Activated T-cell treated with anti-CD3 and anti-CD28 coated beads, Interleukin-2, amount 50 U/mL, for 24 hours (primary cell): ENCODE results near the gene PSMB5.

ENCODE experiments used
- DNase-seq: peaks from one replicate; pipeline ENCODE4 v3.0.0-alpha.2; 2020
- H3K27ac Mint-ChIP-seq: 2 replicates; pipeline ENCODE4 v1.8.0; 2020; ENCODE audit warnings: mild to moderate bottlenecking, mixed read lengths
- H3K27me3 Mint-ChIP-seq: 2 replicates; pipeline ENCODE4 v1.8.0; 2020; ENCODE audit warnings: mixed read lengths
- H3K36me3 Mint-ChIP-seq: 2 replicates; pipeline ENCODE4 v1.8.0; 2020; ENCODE audit warnings: low read depth, mixed read lengths
- H3K4me1 Mint-ChIP-seq: 2 replicates; pipeline ENCODE4 v1.8.0; 2020; ENCODE audit warnings: low read depth, mixed read lengths
- H3K4me3 Mint-ChIP-seq: 2 replicates; pipeline ENCODE4 v1.8.0; 2020; ENCODE audit warnings: mild to moderate bottlenecking, moderate library complexity, mixed read lengths
- H3K9me3 Mint-ChIP-seq: 2 replicates; pipeline ENCODE4 v1.8.0; 2020; ENCODE audit warnings: mixed read lengths

The PSMB5 gene

DNA sequence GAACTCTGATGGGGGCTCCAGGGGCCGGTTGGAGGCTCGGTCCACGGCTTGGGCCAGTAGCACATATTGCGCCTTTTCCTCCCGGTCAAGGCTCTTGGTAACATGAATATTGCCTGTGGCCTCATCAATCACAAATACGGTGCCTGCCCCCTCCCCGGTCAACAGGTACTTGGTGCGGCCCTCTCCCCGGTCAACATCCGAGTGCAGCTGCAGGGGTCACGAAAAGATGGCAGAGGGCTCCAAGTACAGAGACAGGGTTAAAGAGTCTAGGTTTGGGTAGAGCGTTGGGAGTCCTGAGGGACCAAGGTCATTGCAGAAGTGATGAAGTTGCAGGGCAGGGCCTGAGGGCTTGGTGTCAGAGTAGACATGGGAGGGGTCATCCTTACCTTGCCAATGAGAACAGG, 20.4 kb upstream of the PSMB5 start:
- Mint-ChIP-seq H3K4me3 (no peak overlapping the region), H3K27ac (no peak overlapping the region), H3K36me3 (peaks cover 22% of the 10 kb centered on the region), H3K4me1 (peaks cover 20% of the 10 kb centered on the region), H3K9me3 (no peaks in the 10 kb centered on the region), H3K27me3 (peaks cover 4% of the 10 kb centered on the region)
- DNase-seq = no peak

DNA sequence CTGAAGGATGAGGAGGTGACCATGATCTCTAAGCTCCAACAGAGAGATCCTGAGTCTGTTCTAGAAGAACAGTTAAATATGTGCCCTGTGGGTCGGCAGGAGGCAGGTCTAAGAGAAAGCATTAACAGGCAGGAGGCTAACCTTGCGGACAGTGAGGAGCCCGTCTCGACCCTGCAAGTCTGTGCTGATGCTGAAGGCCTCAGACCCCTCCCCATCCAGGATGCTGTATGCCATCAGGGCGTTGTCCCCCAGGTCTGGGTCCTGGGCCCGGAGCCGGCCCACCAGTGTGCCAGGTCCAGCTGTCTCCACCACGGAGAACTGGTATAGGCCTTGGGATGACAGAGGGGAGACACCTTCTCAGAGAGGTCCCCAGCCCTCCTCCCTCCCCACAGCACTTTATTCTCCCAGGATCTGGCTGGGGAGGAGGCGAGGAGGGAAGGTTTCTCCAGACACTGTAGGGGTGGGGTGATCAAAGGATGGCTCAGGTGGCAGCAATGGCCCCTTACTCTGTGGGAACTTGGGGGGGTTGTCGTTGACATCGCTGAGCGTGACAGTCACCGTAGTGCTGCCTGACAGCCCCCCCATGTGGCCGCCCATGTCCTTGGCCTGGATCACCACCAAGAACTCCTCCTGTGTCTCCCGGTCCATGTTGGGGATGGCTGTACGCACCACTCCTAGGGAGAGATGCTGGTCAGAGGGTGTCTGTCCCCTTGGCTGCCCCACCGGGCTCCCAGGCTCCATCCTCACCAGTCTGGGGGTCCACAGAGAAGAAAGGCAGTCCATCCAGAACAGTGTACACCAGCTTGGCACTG, 19.5 kb upstream of the PSMB5 start:
- no peaks in the 10 kb centered on the region for H3K9me3 Mint-ChIP-seq
- peaks cover 4% of the 10 kb centered on the region for H3K27me3 Mint-ChIP-seq
- H3K4me3 Mint-ChIP-seq = no peak overlapping the region
- H3K27ac Mint-ChIP-seq = no peak overlapping the region
- peaks cover 13% of the 10 kb centered on the region for H3K36me3 Mint-ChIP-seq
- peaks cover 20% of the 10 kb centered on the region for H3K4me1 Mint-ChIP-seq
- DNase-seq = peak; percentile 56

DNA sequence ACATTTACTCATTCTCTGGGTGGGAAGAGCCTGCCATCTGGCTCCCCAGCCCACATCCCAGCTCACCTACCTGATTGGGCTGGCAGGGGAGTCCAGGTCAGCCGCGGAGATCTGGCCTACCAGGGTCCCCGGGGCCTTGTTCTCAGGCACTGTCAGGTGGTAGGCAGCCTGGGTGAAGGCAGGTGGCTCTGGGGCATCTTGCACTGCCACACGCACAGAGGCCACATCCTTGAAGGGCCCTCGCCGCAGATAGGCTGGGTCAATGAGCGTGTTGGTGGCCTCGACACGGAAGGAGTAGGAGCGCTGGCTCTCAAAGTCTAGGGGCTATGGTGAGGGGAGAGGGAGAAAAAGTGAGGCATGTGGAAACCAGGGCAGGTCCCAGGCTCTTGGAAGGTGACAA, 18.7 kb upstream of the PSMB5 start:
- Mint-ChIP-seq H3K36me3 (peaks cover 6% of the 10 kb centered on the region), H3K27ac (no peak overlapping the region), H3K9me3 (no peaks in the 10 kb centered on the region), H3K4me3 (no peak overlapping the region), H3K4me1 (peaks cover 20% of the 10 kb centered on the region), H3K27me3 (peaks cover 4% of the 10 kb centered on the region)
- no peak for DNase-seq

GRCh38 chr14:23052671-23053070, 18.0 kb upstream of the PSMB5 start:
- H3K36me3 Mint-ChIP-seq = no peaks in the 10 kb centered on the region
- no peaks in the 10 kb centered on the region for H3K9me3 Mint-ChIP-seq
- H3K4me1 Mint-ChIP-seq = peaks cover 14% of the 10 kb centered on the region
- H3K27ac Mint-ChIP-seq = no peak overlapping the region
- H3K27me3 Mint-ChIP-seq = peaks cover 4% of the 10 kb centered on the region
- no peak for DNase-seq
- H3K4me3 Mint-ChIP-seq = no peak overlapping the region

DNA sequence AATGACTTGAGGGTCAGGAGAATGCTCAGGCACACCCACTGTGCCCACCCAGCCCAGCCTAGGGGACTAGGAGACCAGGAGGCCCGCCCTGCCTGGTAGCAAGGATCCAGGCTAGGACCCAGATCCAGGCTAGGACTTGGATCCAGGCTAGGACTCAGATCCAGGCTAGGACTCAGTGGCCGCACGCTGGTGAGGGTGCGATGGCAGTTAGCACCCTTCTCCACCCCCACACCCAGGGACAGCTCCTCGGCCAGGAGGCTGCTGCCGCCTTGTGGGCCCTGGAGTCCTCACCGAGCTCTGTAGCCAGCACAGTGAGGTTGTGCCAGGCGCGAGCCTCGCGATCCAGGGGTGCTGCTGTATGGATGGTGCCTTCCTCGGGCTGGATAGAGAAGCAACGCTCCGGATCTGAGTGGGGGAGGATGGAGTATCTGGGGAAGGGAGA, 17.5 kb upstream of the PSMB5 start:
- DNase-seq = no peak
- Mint-ChIP-seq H3K4me1 (peaks cover 14% of the 10 kb centered on the region), H3K9me3 (no peaks in the 10 kb centered on the region), H3K4me3 (no peak overlapping the region), H3K27ac (no peak overlapping the region), H3K27me3 (peaks cover 4% of the 10 kb centered on the region), H3K36me3 (no peaks in the 10 kb centered on the region)

DNA sequence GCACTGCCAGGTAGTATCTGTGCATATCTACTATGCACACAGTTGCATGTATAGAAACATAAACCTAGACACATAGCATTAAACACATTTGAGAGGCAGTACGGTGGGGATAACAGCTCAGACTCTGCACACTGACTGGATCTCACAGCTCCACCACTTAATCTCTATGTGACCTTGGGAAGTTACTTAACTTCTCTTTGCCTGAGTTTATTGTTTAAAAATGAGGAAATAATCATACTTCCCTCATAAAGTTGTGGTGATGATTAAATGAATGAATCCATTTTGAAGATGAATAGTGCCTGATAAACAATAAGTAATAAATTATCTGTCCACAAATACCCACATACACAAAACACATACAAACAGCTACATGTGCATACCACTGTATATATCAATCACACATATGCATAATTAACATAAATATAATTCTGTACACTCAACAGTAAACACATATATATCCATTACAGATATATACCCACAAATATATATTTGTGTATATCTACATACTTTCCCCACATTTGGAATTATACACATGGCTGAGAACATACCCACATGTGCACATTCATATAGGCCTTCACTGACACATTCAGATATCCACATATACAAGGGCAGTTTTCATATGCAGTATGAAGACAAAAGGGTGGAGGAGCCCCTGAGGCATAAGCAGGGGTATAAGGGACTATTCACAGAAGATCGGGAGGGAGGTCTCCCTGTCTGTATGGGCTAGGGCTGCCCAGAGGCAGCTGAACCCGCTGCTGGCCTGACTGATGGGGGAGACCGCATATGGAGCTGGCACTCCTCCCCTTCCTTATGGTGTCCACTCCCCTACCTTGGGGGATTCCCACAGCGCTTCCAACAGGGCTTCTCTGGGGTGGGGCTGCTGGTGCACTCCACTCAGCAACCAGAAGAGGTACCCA, 16.7 kb upstream of the PSMB5 start:
- Mint-ChIP-seq H3K27ac (no peak overlapping the region), H3K9me3 (no peaks in the 10 kb centered on the region), H3K4me1 (peaks cover 8% of the 10 kb centered on the region), H3K27me3 (peaks cover 2% of the 10 kb centered on the region), H3K4me3 (no peak overlapping the region), H3K36me3 (no peaks in the 10 kb centered on the region)
- DNase-seq = no peak

- Mint-ChIP-seq H3K4me3 (no peak overlapping the region), H3K27ac (no peak overlapping the region), H3K4me1 (no peaks in the 10 kb centered on the region), H3K9me3 (no peaks in the 10 kb centered on the region), H3K27me3 (no peaks in the 10 kb centered on the region), H3K36me3 (no peaks in the 10 kb centered on the region)
- no peak for DNase-seq
These were observed 14.3 kb upstream of the PSMB5 start for GRCh38 chr14:23049011-23049410.

GRCh38 chr14:23047751-23048693, 13.3 kb upstream of the PSMB5 start:
- H3K27ac Mint-ChIP-seq = no peak overlapping the region
- H3K4me3 Mint-ChIP-seq = no peak overlapping the region
- no peaks in the 10 kb centered on the region for H3K9me3 Mint-ChIP-seq
- no peaks in the 10 kb centered on the region for H3K4me1 Mint-ChIP-seq
- H3K36me3 Mint-ChIP-seq = no peaks in the 10 kb centered on the region
- no peak for DNase-seq
- H3K27me3 Mint-ChIP-seq = no peaks in the 10 kb centered on the region

GRCh38 chr14:23047034-23047634, 12.4 kb upstream of the PSMB5 start:
- DNase-seq = no peak
- Mint-ChIP-seq H3K27me3 (no peaks in the 10 kb centered on the region), H3K36me3 (no peaks in the 10 kb centered on the region), H3K9me3 (no peaks in the 10 kb centered on the region), H3K27ac (no peak overlapping the region), H3K4me1 (no peaks in the 10 kb centered on the region), H3K4me3 (no peak overlapping the region)

DNA sequence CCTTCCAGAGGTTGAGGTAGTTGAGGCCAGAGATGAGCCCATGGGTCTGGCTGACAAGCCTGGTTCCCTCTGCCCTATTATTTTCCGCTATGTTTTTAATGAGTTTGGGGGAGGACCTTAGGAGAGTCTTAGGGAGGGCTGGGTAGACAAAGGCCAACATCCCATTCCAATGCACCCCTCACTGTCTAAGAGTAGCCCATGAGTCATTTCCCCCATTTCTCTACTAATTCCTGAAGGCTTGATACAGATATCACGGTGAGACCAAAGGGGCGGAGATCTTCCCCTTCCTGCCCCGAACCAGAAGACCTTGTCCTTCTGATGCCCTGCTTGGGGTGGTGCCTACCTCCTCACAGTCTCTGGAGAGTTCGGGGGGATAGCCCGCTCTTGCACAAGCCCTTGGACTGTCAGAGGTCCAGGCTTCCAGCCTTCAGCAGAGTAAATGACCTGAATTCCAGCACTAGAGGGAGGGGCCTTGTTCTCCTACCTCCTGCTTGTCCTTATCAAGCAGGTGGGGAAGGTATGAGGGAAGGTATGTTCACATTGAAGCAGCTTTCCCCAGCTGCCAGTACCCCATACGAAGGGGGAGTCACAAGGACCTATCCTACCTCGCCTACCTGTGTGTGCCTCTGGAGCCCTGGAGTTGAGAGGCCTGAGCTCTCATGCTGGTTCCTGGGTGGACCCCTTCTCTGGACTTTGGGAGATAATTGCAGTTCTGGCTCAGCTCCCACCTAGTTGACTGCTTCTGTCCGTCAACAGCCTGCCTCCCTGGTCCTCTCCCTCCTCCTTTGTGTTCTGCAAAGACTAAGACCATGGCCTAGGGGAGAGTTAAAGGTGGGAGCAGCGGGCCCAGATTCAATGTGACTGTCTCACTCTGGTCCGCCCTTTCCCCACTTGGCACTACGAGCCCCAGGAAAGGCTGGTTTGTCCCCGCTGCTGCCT, 11.0 kb upstream of the PSMB5 start:
- Mint-ChIP-seq H3K4me1 (no peaks in the 10 kb centered on the region), H3K27ac (no peak overlapping the region), H3K27me3 (no peaks in the 10 kb centered on the region), H3K4me3 (no peak overlapping the region), H3K36me3 (no peaks in the 10 kb centered on the region), H3K9me3 (no peaks in the 10 kb centered on the region)
- DNase-seq = no peak

DNA sequence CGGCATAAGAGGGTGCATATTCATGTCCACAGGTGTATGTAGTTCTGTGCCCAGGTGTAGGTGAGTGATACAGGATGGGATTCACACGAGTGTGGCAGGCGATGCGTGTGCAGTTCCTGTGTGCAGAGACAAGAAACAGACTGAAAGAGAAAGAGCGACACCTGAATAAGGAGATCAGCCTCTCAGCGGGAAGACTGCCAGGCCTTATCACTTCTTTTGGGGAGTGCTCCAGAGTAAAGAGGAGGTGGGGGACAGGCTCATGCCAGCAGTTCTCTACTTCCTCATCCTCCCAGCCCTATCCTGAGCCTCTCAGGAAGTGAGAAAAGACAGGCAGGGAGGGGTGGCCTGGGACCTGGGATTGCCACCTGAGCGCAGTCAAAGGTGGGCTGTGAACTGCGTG, 10.1 kb upstream of the PSMB5 start:
- Mint-ChIP-seq H3K4me3 (no peak overlapping the region), H3K36me3 (no peaks in the 10 kb centered on the region), H3K4me1 (no peaks in the 10 kb centered on the region), H3K27me3 (no peaks in the 10 kb centered on the region), H3K27ac (no peak overlapping the region), H3K9me3 (no peaks in the 10 kb centered on the region)
- no peak for DNase-seq

DNA sequence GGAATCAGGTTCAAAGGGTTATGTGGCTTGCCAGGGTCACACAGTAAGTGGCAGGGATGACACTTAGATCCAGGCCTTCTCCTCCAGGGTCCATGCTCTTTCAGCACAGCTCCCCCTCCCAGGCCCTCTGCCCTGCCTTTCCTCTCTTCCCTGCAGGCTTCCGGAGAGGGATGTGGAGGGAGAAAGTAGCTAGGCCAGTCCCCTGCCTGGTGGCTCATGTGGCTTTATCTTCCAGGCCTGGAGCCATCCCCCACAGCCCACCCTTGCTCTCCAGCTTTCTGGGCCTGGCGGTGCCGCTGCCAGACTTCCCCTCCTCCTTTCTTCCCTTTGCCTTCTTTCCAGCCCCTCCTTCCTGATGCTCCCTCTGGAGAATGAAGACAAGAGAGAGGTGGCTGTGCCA, 9.1 kb upstream of the PSMB5 start:
- Mint-ChIP-seq H3K36me3 (no peaks in the 10 kb centered on the region), H3K4me3 (no peak overlapping the region), H3K27me3 (no peaks in the 10 kb centered on the region)

DNA sequence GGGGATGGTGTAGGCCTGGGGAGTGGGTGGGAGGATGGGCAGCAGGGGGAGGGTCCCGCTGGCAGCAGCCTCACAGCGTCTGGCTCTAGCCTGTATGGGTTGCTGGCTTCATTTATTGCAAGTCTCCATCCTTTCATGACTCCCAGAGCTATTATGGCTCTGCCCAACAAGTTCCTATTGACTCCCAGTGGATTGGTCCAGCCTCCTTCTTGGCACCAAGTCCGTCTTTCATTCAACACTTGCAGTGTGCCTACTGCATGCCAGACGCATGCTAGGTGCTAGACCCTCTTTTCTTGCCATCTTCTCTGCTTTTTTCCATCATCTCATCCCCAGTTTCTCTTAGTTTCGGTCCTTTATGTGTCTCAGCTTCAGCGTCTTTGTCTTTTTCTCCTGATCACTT, 8.4 kb upstream of the PSMB5 start:
- Mint-ChIP-seq H3K4me1 (no peaks in the 10 kb centered on the region), H3K36me3 (no peaks in the 10 kb centered on the region), H3K9me3 (no peaks in the 10 kb centered on the region), H3K27ac (no peak overlapping the region), H3K4me3 (no peak overlapping the region), H3K27me3 (no peaks in the 10 kb centered on the region)
- no peak for DNase-seq

More for the DNA sequence above, 9.1 kb upstream of the PSMB5 start:
- no peak for DNase-seq
- no peak overlapping the region for H3K27ac Mint-ChIP-seq
- no peaks in the 10 kb centered on the region for H3K9me3 Mint-ChIP-seq
- no peaks in the 10 kb centered on the region for H3K4me1 Mint-ChIP-seq
